GM12865 (cell line): ENCODE measurements around the gene USP21.
A peak's percentile ranks its signal among the peaks of the same experiment; 100 is the strongest.

Source experiments
- DNase-seq: peaks from one replicate; pipeline ENCODE4 v3.0.0; 2010; ENCODE audit warnings: low read depth
- H3K4me3 ChIP-seq: 2 replicates; pipeline ENCODE4 v1.5.1; 2011; ENCODE audit warnings: mild to moderate bottlenecking, low read depth, low read length, control low read depth
- TF ChIP-seq, protein P1 (sequence below): IDR thresholded peaks from 2 replicates; pipeline ENCODE4 v1.5.1; 2011; ENCODE audit warnings: low read length, control low read depth, low read depth, inconsistent platforms; ENCODE audit not compliant: insufficient read depth; ENCODE audit errors: missing control alignments

USP21 gene

DNA sequence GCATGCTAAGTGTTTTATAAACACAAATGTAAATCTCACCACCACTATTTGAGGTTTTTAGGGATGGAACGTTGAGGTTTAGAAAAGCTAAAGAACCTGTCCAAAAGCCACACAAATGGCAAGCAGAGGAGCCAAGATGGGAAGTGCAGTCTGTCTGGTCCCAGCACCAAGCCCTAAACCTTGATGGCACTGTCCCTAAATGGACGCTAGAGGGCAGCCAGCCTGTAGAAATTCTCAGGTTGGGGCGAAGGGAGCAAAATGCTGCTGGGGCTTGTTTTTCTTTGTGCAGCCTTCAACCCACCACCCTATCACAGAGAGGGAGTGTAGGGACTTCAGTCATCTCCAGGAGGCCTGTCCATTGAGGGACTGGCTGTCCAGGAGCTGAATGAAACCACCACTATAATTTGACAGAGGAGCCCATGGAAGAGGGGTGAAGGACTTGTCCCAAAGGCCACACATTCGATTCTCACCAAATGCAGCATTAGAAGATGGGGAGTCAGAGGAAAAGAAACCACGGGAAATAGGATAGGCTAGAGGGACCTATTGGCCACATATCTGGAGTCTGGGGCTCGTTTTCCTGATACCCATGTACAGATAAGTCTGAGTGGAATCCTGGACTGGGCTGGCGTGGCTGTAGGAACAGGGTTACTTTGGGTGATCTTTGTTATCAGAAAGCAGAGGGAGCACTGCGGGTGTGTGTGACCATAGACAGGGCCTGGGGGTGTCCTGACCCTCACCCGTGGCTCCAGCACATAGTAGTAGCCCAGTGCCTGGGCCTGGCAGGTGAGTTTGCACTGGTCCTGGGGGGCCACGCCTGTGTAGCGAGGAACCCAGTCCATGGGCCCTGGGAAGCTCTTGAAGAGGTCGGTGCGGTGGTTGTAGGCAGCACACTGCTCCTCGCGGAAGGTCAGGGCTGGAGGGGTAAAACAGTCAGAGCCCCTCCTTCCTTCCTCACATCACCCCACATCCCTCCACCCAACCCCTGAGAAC lies 33.5 kb downstream of the USP21 start:
- TF ChIP-seq, protein P1, sequence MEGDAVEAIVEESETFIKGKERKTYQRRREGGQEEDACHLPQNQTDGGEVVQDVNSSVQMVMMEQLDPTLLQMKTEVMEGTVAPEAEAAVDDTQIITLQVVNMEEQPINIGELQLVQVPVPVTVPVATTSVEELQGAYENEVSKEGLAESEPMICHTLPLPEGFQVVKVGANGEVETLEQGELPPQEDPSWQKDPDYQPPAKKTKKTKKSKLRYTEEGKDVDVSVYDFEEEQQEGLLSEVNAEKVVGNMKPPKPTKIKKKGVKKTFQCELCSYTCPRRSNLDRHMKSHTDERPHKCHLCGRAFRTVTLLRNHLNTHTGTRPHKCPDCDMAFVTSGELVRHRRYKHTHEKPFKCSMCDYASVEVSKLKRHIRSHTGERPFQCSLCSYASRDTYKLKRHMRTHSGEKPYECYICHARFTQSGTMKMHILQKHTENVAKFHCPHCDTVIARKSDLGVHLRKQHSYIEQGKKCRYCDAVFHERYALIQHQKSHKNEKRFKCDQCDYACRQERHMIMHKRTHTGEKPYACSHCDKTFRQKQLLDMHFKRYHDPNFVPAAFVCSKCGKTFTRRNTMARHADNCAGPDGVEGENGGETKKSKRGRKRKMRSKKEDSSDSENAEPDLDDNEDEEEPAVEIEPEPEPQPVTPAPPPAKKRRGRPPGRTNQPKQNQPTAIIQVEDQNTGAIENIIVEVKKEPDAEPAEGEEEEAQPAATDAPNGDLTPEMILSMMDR = peak; percentile 96
- peak; percentile 86 for DNase-seq
- H3K4me3 ChIP-seq = no peak overlapping the region

DNA sequence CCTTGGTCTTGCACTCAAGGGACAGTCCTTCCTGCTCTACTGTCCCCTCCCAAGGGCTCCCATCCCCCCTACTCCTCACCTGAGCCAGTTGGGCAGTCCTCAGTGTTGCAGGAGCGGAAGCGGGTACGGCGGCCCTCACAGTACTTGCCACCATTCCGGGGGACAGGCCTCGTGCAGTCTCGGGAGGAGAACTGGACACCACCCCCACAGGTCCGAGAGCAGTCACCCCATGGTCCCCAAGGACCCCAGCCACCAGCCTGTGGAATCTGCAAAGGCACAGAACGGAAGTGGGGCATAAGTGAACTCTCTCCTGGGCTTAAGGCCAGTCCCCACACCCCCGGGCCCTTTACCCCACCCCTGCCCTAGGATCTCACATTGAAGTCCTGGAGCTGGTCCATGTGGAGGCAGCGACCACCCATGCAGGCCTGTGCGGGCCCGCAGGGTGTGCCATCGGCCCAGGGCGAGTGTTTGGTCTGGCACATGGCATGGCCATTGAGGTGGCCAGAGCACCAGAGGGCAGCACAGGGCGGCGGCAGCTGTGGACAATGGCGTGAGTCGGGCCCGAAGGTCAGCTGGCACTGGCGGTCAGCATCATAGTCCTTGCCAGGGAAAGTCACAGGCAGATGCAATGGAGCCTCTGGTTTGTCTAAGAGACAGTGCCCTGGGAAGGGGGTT lies 34.4 kb downstream of the USP21 start:
- no peak for DNase-seq
- TF ChIP-seq, protein P1 = no peak
- H3K4me3 ChIP-seq = no peak overlapping the region

DNA sequence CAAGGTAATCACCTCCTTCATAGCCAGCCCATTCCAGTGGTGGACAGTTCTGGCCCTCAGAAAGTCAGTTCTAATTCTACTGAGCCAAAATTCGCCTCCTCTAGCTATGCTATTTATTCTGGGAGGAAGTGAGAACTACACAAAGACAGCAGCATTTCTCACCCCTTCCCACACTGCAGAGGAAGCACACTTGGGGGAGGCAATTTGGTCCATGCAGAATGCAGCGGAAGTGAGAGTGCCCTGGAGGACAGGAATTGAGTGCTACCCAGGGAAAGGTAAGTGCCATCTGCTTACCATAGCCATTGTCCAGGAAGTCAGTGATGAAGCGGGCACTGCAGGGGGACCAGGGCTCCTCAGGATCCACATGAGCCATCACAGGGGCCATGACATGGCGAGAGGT lies 35.9 kb downstream of the USP21 start:
- TF ChIP-seq, protein P1 = no peak
- no peak overlapping the region for H3K4me3 ChIP-seq
- peak; percentile 68 for DNase-seq

DNA sequence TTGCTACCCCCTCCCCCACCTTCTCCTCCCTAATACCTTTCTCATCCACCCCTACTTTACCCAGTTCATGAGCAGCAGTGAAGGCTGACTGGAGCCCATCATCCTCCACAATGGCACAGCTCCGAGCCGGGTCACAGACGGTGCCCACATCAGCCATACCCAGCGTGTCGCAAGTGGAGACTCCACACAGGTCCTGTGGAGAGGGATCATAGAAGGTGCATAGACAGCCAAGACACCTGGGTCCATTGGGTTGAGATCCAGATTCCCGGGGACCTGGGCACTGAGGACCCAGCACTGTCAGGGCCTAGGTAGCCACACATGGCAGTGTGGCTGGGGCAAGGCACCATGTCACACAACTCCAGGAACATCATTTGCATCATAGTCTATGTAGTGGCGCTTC lies 36.8 kb downstream of the USP21 start:
- no peak for DNase-seq
- H3K4me3 ChIP-seq = no peak overlapping the region
- TF ChIP-seq, protein P1 = no peak

DNA sequence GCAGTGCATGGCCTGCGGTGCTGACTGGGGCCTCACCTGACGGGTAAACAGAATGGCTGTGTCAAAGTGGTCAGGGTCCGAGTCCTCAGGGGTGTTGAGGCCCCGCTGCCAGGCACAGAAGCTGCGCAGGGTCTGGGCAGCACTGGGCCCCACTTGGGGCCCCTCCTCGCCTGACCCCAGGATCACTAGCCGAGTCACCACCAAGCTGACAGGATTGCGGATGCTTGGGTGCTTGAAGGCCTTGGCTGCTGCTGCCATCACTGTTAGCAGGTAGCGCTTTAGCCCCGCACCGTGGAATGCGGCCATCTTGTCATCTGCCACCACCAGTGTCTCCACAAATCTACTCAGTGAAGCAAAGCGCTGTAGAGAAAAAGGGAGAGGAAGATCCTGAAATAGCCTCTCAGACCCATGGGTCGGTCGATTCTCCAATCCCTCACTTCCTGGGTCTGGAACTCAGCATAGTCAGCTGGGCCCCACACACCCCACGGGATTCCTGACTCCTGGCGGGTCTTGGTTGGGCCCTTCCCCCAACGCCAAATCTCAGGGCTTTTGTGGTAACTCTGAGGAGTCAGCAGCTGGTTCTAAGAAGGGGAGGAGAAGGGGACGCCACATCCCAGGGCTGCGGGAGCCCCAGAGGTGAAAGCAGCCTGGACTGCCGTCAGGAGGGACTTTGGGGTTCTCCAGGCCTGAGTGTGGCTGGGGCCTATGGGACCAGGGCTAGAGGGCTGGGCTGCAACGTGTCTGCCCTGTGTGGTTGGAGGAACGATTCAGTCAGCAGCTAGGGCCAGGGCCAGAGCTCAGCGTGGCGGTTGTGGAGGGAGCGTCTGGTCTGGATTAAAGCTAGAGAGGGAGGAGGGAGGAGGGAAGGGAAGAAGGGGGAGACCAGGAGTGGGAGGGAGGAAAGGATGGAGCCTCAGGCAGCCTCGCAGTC lies 37.5 kb downstream of the USP21 start:
- TF ChIP-seq, protein P1 = no peak
- no peak for DNase-seq
- H3K4me3 ChIP-seq = no peak overlapping the region

DNA sequence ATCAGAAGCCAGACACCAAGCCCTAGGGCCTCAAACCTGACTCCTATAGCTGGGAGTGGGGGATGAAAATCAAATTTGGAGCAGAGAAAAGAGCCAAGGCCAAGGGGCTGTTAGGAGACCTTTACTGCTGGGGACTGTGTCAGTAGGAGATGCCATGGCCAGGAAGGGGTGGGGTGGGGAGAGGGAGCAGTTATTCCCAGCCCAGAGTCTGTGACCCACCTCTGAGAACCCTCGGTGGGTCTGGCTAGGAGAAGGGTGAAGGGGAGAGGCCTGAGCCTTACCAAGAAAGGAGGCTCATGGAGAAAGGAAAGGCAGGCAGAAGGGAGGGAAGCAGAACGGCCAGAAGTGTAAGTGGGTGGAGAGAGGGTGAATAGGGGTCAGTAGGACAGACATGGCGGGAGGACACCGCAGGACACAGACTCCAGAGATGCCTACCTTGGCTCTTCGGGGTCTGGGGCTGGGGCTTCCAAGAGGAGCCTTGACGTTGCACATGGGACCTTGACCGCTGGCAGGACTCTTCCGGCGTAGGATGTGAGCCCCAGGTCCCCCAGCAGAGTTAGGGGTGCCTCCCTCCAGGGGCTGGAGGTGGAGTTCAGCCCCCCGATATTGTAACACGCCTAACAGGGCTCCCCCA lies 38.4 kb downstream of the USP21 start:
- TF ChIP-seq, protein P1 = no peak
- no peak for DNase-seq
- H3K4me3 ChIP-seq = no peak overlapping the region
